ENCODE data around the gene IGSF3. TPM values are rescaled to one million over a fixed set of nuclear protein-coding genes. Genes with fewer than 3 reads are reported as not detected.

IGSF3 gene
- total and polyA plus RNA-seq, 5 experiments from 2014 or later = 0.05 to 0.13 TPM; not detected in 3

- Mint-ChIP-seq H3K4me1 (no peaks in the 10 kb centered on the region), H3K4me3 (no peak overlapping the region), H3K9me3 (peaks cover 0 to 10% (median 2%) of the 10 kb centered on the region in 9 donors), H3K27me3 (no peaks in the 10 kb centered on the region), H3K27ac (no peak overlapping the region), H3K36me3 (no peaks in the 10 kb centered on the region)
- ATAC-seq (no peak), DNase-seq (no peak)
- POLR2A ChIA-PET = no interaction called here
These were observed 32.1 kb upstream of the IGSF3 start for GRCh38 chr1:116699605-116700004.

GRCh38 chr1:116698244-116698595, 30.7 kb upstream of the IGSF3 start:
- POLR2A ChIA-PET = no interaction called here
- no peaks in the 10 kb centered on the region for H3K4me1 Mint-ChIP-seq
- peaks cover 0 to 4% (median 0%) of the 10 kb centered on the region in 5 donors for H3K27me3 Mint-ChIP-seq
- H3K4me3 Mint-ChIP-seq = no peak overlapping the region
- ATAC-seq (no peak), DNase-seq (no peak)
- no peak overlapping the region for H3K27ac Mint-ChIP-seq
- H3K9me3 Mint-ChIP-seq = peaks cover 0 to 9% (median under 1%) of the 10 kb centered on the region in 9 donors
- no peaks in the 10 kb centered on the region for H3K36me3 Mint-ChIP-seq

GRCh38 chr1:116697548-116698243, 30.2 kb upstream of the IGSF3 start:
- H3K36me3 Mint-ChIP-seq = no peaks in the 10 kb centered on the region
- H3K9me3 Mint-ChIP-seq = peaks cover 0 to 9% (median 0%) of the 10 kb centered on the region in 9 donors
- DNase-seq = no peak
- H3K4me1 Mint-ChIP-seq = no peaks in the 10 kb centered on the region
- no peak for ATAC-seq
- peaks cover 0 to 6% (median 0%) of the 10 kb centered on the region in 5 donors for H3K27me3 Mint-ChIP-seq
- H3K4me3 Mint-ChIP-seq = no peak overlapping the region
- H3K27ac Mint-ChIP-seq = no peak overlapping the region
- POLR2A ChIA-PET = no interaction called here

GRCh38 chr1:116694524-116694923, 27.0 kb upstream of the IGSF3 start:
- POLR2A ChIA-PET = no interaction called here

GRCh38 chr1:116693759-116694480, 26.4 kb upstream of the IGSF3 start:
- DNase-seq (no peak), ATAC-seq (no peak)
- Mint-ChIP-seq H3K4me1 (peaks cover 0 to 2% (median 0%) of the 10 kb centered on the region in 4 donors), H3K9me3 (no peaks in the 10 kb centered on the region), H3K27ac (no peak overlapping the region), H3K36me3 (no peaks in the 10 kb centered on the region), H3K27me3 (peaks cover 0 to 17% (median 3%) of the 10 kb centered on the region in 5 donors), H3K4me3 (no peak overlapping the region)
- POLR2A ChIA-PET = no interaction called here

More at GRCh38 chr1:116694524-116694923, 27.0 kb upstream of the IGSF3 start:
- H3K4me1 Mint-ChIP-seq = peaks cover 0 to 2% (median 0%) of the 10 kb centered on the region in 4 donors
- H3K36me3 Mint-ChIP-seq = no peaks in the 10 kb centered on the region
- H3K9me3 Mint-ChIP-seq = no peaks in the 10 kb centered on the region
- ATAC-seq (no peak), DNase-seq (no peak)
- H3K4me3 Mint-ChIP-seq = no peak overlapping the region
- peaks cover 0 to 17% (median 3%) of the 10 kb centered on the region in 5 donors for H3K27me3 Mint-ChIP-seq
- no peak overlapping the region for H3K27ac Mint-ChIP-seq

- H3K9me3 Mint-ChIP-seq = no peaks in the 10 kb centered on the region
- peaks cover 0 to 17% (median 3%) of the 10 kb centered on the region in 5 donors for H3K27me3 Mint-ChIP-seq
- DNase-seq = no peak
- H3K4me3 Mint-ChIP-seq = no peak overlapping the region
- POLR2A ChIA-PET = no interaction called here
- peak overlapping the region in 1 of 10 donors; percentile 19 for H3K27ac Mint-ChIP-seq
- no peak for ATAC-seq
- H3K4me1 Mint-ChIP-seq = peaks cover 0 to 2% (median 0%) of the 10 kb centered on the region in 4 donors
- no peaks in the 10 kb centered on the region for H3K36me3 Mint-ChIP-seq
These were observed 25.3 kb upstream of the IGSF3 start for GRCh38 chr1:116692879-116693278.

GRCh38 chr1:116690849-116691406, 23.4 kb upstream of the IGSF3 start:
- peaks cover 0 to 17% (median 3%) of the 10 kb centered on the region in 5 donors for H3K27me3 Mint-ChIP-seq
- no peak overlapping the region for H3K4me3 Mint-ChIP-seq
- DNase-seq (no peak), ATAC-seq (no peak)
- H3K9me3 Mint-ChIP-seq = no peaks in the 10 kb centered on the region
- H3K4me1 Mint-ChIP-seq = peaks cover 0 to 2% (median 0%) of the 10 kb centered on the region in 4 donors
- POLR2A ChIA-PET = no interaction called here
- H3K27ac Mint-ChIP-seq = no peak overlapping the region
- no peaks in the 10 kb centered on the region for H3K36me3 Mint-ChIP-seq

GRCh38 chr1:116690396-116690848, 22.9 kb upstream of the IGSF3 start:
- POLR2A ChIA-PET = no interaction called here
- peak overlapping the region in 1 of 10 donors; percentile 0 for H3K27ac Mint-ChIP-seq

GRCh38 chr1:116686723-116687352, 19.3 kb upstream of the IGSF3 start:
- Mint-ChIP-seq H3K4me1 (no peaks in the 10 kb centered on the region), H3K4me3 (no peak overlapping the region), H3K27ac (no peak overlapping the region), H3K27me3 (peaks cover 0 to 8% (median 0%) of the 10 kb centered on the region in 5 donors), H3K36me3 (no peaks in the 10 kb centered on the region), H3K9me3 (no peaks in the 10 kb centered on the region)
- POLR2A ChIA-PET = no interaction called here
- ATAC-seq (no peak), DNase-seq (no peak)

More at GRCh38 chr1:116690396-116690848, 22.9 kb upstream of the IGSF3 start:
- Mint-ChIP-seq H3K27me3 (peaks cover 0 to 17% (median 3%) of the 10 kb centered on the region in 5 donors), H3K4me1 (peaks cover 0 to 2% (median 0%) of the 10 kb centered on the region in 4 donors), H3K9me3 (no peaks in the 10 kb centered on the region), H3K4me3 (no peak overlapping the region), H3K36me3 (no peaks in the 10 kb centered on the region)
- ATAC-seq (no peak), DNase-seq (no peak)

GRCh38 chr1:116686175-116686574, 18.6 kb upstream of the IGSF3 start:
- H3K27me3 Mint-ChIP-seq = peaks cover 0 to 4% (median 0%) of the 10 kb centered on the region in 5 donors
- no peak overlapping the region for H3K4me3 Mint-ChIP-seq
- POLR2A ChIA-PET = no interaction called here
- no peaks in the 10 kb centered on the region for H3K9me3 Mint-ChIP-seq
- ATAC-seq (no peak), DNase-seq (no peak)
- H3K36me3 Mint-ChIP-seq = no peaks in the 10 kb centered on the region
- no peaks in the 10 kb centered on the region for H3K4me1 Mint-ChIP-seq
- H3K27ac Mint-ChIP-seq = no peak overlapping the region

GRCh38 chr1:116684575-116684974, 17.0 kb upstream of the IGSF3 start:
- POLR2A ChIA-PET = no interaction called here
- Mint-ChIP-seq H3K4me1 (no peaks in the 10 kb centered on the region), H3K36me3 (no peaks in the 10 kb centered on the region), H3K9me3 (no peaks in the 10 kb centered on the region), H3K27me3 (no peaks in the 10 kb centered on the region), H3K27ac (no peak overlapping the region), H3K4me3 (no peak overlapping the region)
- DNase-seq (no peak), ATAC-seq (no peak)

GRCh38 chr1:116682641-116683221, 15.2 kb upstream of the IGSF3 start:
- Mint-ChIP-seq H3K4me1 (no peaks in the 10 kb centered on the region), H3K4me3 (no peak overlapping the region), H3K9me3 (no peaks in the 10 kb centered on the region), H3K27ac (no peak overlapping the region), H3K27me3 (peaks cover 0 to 6% (median 2%) of the 10 kb centered on the region in 5 donors), H3K36me3 (no peaks in the 10 kb centered on the region)
- POLR2A ChIA-PET = no interaction called here
- no peak for DNase-seq
- ATAC-seq = no peak
